ENCODE results near the gene ALG11. TPM values are rescaled to one million over a fixed set of nuclear protein-coding genes. Genes with fewer than 3 reads are reported as not detected.
A peak's percentile ranks its signal among the peaks of the same experiment; 100 is the strongest.

ALG11 gene
- total RNA-seq, 1 experiment from 2014 or later: 14.8 TPM

- DNase-seq (ENCODE audit: low spot score): no peak
Measured at GRCh38 chr13:51997186-51997585, 15.0 kb upstream of the ALG11 start.

- peak; percentile 67 for DNase-seq (ENCODE audit: low spot score)
Measured at GRCh38 chr13:51997641-51998330, 14.4 kb upstream of the ALG11 start.

GRCh38 chr13:51998723-51999509 lies 13.3 kb upstream of the ALG11 start:
- no peak for DNase-seq (ENCODE audit: low spot score)

- DNase-seq (ENCODE audit: low spot score): no peak
Measured at GRCh38 chr13:51999510-51999911, 12.7 kb upstream of the ALG11 start.

- DNase-seq (ENCODE audit: low spot score): no peak
Measured at GRCh38 chr13:51999921-52000320, 12.3 kb upstream of the ALG11 start.

- peak; percentile 65 for DNase-seq (ENCODE audit: low spot score)
Measured at GRCh38 chr13:52001120-52001731, 11.0 kb upstream of the ALG11 start.

GRCh38 chr13:52002361-52002760 lies 9.8 kb upstream of the ALG11 start:
- no peak for DNase-seq (ENCODE audit: low spot score)

GRCh38 chr13:52003541-52003940 lies 8.7 kb upstream of the ALG11 start:
- no peak for DNase-seq (ENCODE audit: low spot score)

- no peak for DNase-seq (ENCODE audit: low spot score)
Measured at GRCh38 chr13:52004511-52005170, 7.6 kb upstream of the ALG11 start.

GRCh38 chr13:52005841-52006522 lies 6.2 kb upstream of the ALG11 start:
- no peak for DNase-seq (ENCODE audit: low spot score)

- no peak for DNase-seq (ENCODE audit: low spot score)
Measured at GRCh38 chr13:52006523-52007245, 5.5 kb upstream of the ALG11 start.

- no peak for DNase-seq (ENCODE audit: low spot score)
Measured at GRCh38 chr13:52009946-52010345, 2.3 kb upstream of the ALG11 start.

GRCh38 chr13:52010890-52011631 lies 1.1 kb upstream of the ALG11 start, which contains the start of gene ATP7B:
Gene ATP7B (minus strand): TSS chr13:52011450. CDS start chr13:52011337, 113 bp downstream.
- no peak for DNase-seq (ENCODE audit: low spot score)

- no peak for DNase-seq (ENCODE audit: low spot score)
Measured at GRCh38 chr13:52012512-52012836, 276 bp downstream of the ALG11 start.

- no peak for DNase-seq (ENCODE audit: low spot score)
Measured at GRCh38 chr13:52016296-52016695, 4.1 kb downstream of the ALG11 start.

GRCh38 chr13:52020191-52020590 lies 8.0 kb downstream of the ALG11 start:
- DNase-seq (ENCODE audit: low spot score): no peak

- DNase-seq (ENCODE audit: low spot score): no peak
Measured at GRCh38 chr13:52022356-52022755, 10.2 kb downstream of the ALG11 start.

- no peak for DNase-seq (ENCODE audit: low spot score)
Measured at GRCh38 chr13:52024481-52024880, 12.3 kb downstream of the ALG11 start, which contains the start of gene UTP14C. Gene UTP14C (plus strand): TSS chr13:52024691. CDS start chr13:52028805, 4,114 bp downstream.

GRCh38 chr13:52025475-52026245 lies 13.5 kb downstream of the ALG11 start:
- DNase-seq (ENCODE audit: low spot score): no peak

All from HT-29 (cell line).